Vagina (tissue), 2 donors: ENCODE results near the gene FOXP2.
"Not testable (repeated sequence)": the region's sequence is repeated elsewhere in the genome, so short reads cannot be mapped to it uniquely, and the experiment has no call there.

ENCODE experiments used
- POLR2A ChIP-seq, 2 donors: fragments of 450-650 bp; IDR thresholded peaks; one replicate each; pipeline ENCODE4 v1.6.1; 2017; ENCODE audit warnings: antibody characterized with exemption in 2 of 2, mild to moderate bottlenecking in 2 of 2, moderate library complexity in 2 of 2
- POLR2AphosphoS5 ChIP-seq, 2 donors: sonication (generic); formaldehyde crosslinking; IDR thresholded peaks; one replicate each; pipeline ENCODE4 v1.9.0; 2017; ENCODE audit warnings: antibody characterized with exemption in 2 of 2, mild to moderate bottlenecking in 2 of 2, low read depth in 1 of 2; ENCODE audit not compliant: insufficient read depth in 1 of 2
- TF ChIP-seq, protein P1 (sequence below), 3 experiments: fragments of 450-650 bp in 2 of 3; fragments of 200-600 bp in 1 of 3; sonication (generic) in 1 of 3; IDR thresholded peaks; one replicate each; pipeline ENCODE4 v1.5.1; 2017 to 2019; ENCODE audit warnings: antibody characterized with exemption in 3 of 3, mild to moderate bottlenecking in 2 of 3, moderate library complexity in 2 of 3

DNA sequence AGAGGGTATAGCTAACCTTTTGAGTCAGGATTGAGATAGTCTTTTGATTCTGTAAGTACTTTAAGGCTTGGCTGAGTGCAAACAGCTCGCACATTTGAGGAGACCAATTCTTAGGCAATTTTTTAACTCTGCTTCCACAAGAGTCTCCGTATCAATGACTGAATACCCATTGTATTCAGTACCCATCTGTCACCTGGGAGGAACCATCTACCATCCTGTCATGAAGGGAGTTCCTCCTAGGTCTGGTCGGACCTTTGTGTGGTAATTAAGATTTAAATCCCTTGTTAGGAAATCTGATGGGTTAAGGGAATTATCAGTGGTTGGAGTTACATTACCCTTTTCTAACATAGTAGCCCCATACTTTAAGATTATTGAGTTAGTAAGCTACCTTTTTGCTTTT lies 30.3 kb upstream of the FOXP2 start:
- TF ChIP-seq, protein P1, sequence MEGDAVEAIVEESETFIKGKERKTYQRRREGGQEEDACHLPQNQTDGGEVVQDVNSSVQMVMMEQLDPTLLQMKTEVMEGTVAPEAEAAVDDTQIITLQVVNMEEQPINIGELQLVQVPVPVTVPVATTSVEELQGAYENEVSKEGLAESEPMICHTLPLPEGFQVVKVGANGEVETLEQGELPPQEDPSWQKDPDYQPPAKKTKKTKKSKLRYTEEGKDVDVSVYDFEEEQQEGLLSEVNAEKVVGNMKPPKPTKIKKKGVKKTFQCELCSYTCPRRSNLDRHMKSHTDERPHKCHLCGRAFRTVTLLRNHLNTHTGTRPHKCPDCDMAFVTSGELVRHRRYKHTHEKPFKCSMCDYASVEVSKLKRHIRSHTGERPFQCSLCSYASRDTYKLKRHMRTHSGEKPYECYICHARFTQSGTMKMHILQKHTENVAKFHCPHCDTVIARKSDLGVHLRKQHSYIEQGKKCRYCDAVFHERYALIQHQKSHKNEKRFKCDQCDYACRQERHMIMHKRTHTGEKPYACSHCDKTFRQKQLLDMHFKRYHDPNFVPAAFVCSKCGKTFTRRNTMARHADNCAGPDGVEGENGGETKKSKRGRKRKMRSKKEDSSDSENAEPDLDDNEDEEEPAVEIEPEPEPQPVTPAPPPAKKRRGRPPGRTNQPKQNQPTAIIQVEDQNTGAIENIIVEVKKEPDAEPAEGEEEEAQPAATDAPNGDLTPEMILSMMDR (IDR thresholded peaks at IDR 0.05), result not testable (repeated sequence)
- not testable (repeated sequence) for TF ChIP-seq POLR2A (IDR thresholded peaks at IDR 0.05); POLR2AphosphoS5 (IDR thresholded peaks at IDR 0.05; ENCODE audit: insufficient read depth in 1 of 2, low read depth in 1 of 2)
